Peyer's patch (tissue), 4 donors: ENCODE data around the gene PJA1.

Experiments used
- CTCF ChIP-seq, 6 experiments: fragments of 450-650 bp in 4 of 6; fragments of 200-600 bp in 2 of 6; sonication (generic) in 1 of 6; IDR thresholded peaks; one replicate each; pipeline ENCODE4 v1.5.1; 2017 to 2019; ENCODE audit warnings: antibody characterized with exemption in 6 of 6, mild to moderate bottlenecking in 3 of 6, moderate library complexity in 1 of 6
- POLR2A ChIP-seq, 2 donors: fragments of 450-650 bp; IDR thresholded peaks; one replicate each; pipeline ENCODE4 v1.5.1; 2017; ENCODE audit warnings: antibody characterized with exemption in 2 of 2, mild to moderate bottlenecking in 2 of 2, moderate library complexity in 2 of 2

- TF ChIP-seq POLR2A (IDR thresholded peaks at IDR 0.05) (no peak), CTCF (IDR thresholded peaks at IDR 0.05) (no peak)
These were observed 30.6 kb upstream of the PJA1 start for GRCh38 chrX:69195810-69196209.
